Astrocyte of the cerebellum (primary cell): ENCODE data around the gene EEF2.

Source experiments
- DNase-seq: peaks from one replicate; pipeline ENCODE4 v3.0.0-alpha.2; 2011; ENCODE audit warnings: low read depth
- H3K4me3 ChIP-seq: 2 replicates; pipeline ENCODE4 v1.5.1; 2011; ENCODE audit warnings: mild to moderate bottlenecking, low read depth, low read length, moderate library complexity
- in situ Hi-C: cut with HindIII; loops from 2 replicates; pipeline ENCODE4 v1.10.0; 2017; ENCODE audit warnings: low sequenced_read_pairs
- TF ChIP-seq, protein P1 (sequence below): IDR thresholded peaks from 2 replicates; pipeline ENCODE4 v1.5.1; 2012; ENCODE audit warnings: low read length, low read depth, moderate library complexity, mild to moderate bottlenecking; ENCODE audit errors: missing control alignments

The EEF2 gene

DNA sequence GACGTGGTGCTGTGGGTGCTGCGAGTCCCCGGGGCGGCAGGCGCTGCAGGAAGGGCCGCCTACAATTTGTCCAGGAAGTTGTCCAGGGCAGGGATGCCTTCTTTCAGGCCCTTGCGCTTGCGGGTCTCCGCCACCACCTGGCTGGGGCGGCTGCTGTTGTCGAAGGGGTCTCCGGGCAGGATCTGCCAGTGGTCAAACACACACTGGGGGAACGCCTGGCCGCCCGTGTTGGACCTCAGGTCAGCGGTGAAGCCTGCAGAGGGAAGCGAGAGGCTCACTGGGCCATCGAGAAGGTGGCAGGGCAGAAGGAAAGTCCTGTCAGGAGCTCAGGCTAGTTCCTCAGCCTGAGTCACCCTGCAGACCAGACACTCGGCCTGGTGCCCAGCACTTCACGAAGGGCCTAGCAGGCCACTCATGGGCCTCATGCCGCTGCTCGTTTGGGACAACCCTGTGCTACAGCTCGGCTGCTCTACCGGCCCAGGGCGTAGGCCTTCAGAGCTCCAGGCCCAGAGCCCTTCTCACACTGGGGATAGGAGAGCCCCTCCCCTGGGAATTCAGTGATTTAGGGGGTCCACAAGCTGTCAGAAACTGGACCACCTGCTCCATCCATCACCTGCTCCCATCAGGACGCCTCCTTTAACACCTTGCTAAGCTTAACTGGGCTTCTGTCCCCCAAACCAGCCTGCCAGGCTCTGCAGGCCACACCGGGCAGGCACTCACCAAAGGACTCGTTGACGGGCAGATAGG lies 8.6 kb downstream of the EEF2 start:
- in situ Hi-C loops, result loop anchor here (25.0 kb wide), 1 partner anchor 236 kb away; no protein-coding TSS in a partner anchor
- H3K4me3 ChIP-seq, result no peak overlapping the region
- DNase-seq, result no peak
- TF ChIP-seq, protein P1, sequence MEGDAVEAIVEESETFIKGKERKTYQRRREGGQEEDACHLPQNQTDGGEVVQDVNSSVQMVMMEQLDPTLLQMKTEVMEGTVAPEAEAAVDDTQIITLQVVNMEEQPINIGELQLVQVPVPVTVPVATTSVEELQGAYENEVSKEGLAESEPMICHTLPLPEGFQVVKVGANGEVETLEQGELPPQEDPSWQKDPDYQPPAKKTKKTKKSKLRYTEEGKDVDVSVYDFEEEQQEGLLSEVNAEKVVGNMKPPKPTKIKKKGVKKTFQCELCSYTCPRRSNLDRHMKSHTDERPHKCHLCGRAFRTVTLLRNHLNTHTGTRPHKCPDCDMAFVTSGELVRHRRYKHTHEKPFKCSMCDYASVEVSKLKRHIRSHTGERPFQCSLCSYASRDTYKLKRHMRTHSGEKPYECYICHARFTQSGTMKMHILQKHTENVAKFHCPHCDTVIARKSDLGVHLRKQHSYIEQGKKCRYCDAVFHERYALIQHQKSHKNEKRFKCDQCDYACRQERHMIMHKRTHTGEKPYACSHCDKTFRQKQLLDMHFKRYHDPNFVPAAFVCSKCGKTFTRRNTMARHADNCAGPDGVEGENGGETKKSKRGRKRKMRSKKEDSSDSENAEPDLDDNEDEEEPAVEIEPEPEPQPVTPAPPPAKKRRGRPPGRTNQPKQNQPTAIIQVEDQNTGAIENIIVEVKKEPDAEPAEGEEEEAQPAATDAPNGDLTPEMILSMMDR, result no peak

DNA sequence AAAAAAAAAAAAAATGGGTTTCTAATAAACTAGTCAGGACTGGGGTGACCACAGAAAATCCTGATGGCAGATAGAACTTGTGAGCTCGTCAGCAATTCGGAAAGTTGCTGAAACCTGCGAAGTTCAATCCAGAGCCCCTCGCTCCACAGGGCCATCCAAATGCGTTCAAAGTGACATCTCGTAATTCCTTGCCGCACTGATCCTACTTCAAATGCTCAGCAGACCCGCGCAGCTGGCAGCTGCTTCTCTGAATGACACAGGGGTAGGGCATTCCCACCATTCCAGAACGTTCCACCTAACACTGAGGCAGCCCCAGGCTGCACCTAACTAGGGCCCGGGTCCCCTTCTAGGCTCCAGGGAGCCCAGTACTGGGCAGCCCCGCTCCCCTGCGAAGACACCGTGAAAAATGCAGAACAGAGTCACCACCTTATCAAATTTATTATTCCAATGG lies 9.6 kb downstream of the EEF2 start:
- no peak for DNase-seq
- in situ Hi-C loops, result loop anchor here (25.0 kb wide), 1 partner anchor 237 kb away; no protein-coding TSS in a partner anchor
- TF ChIP-seq, protein P1, result no peak
- H3K4me3 ChIP-seq, result no peak overlapping the region

DNA sequence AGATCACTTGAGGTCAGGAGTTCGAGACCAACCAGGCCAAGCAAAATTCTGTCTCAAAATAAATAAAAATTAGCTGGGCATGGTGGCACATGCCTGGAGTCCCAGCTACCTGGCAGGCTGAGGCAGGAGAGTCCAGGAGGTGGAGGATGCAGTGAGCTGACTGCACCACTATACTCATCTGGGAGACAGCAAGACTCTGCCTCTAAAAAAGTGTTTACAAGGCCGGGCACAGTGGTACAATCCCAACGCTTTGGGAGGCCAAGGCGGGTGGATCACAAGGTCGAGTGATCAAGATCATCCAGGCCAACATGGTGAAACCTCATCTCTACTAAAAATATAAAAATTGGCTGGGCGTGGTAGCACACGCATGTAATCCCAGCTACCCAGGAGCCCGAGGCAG lies 10.1 kb downstream of the EEF2 start:
- TF ChIP-seq, protein P1, result no peak
- in situ Hi-C loops, result loop anchor here (25.0 kb wide), 1 partner anchor 237 kb away; no protein-coding TSS in a partner anchor
- no peak for DNase-seq

DNA sequence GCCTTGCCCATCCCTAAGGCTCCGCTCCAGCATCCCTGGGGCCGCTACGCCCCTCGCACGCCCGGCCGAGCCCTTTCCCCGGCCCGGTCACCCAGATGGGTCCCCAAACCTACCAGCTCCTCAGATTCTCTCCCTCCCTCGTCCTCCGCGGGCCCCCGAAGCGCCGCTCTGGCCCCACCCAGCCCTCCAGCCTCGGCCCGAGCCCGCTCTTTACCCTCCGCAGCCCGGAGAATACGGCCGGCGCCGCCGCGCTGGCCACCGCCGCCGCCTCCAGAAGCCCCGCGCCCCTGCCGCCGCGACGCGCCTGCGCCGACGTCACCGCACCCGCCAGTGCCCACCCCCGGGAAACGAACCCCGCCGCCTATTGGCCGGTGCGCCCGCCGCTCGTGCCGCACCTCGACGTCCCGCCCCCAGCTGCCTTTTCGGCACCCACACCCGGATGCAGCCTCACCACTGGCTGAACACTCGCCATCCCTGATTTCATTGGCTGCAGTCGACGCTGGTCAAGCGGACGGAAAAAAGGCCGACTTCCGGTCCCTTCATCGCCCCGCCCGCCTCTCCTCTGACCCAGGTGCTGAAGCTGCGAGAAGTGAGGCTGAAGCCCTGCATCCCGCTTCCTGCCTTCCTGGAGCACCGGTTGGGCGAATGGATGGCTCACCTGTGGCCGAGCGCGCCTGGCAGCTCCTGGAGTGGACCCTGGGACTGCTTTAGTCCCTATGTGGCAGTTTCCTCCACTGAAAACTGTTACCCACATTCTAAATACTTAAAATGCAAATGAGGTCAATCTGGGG lies 14.3 kb downstream of the EEF2 start, which contains the start of gene DAPK3:
DAPK3 (minus strand) TSS at position 292 of the 791 bp plus-strand sequence. CDS start 1,364 bp downstream, outside the sequence.
- peak; percentile 97 for DNase-seq
- TF ChIP-seq, protein P1, result no peak
- peak within 1 kb of the TSS; percentile 91 for H3K4me3 ChIP-seq
- in situ Hi-C loops, result no loop called here

More for the DNA sequence above, 10.1 kb downstream of the EEF2 start:
- H3K4me3 ChIP-seq, result no peak overlapping the region

GRCh38 chr19:3970313-3970807 lies 14.9 kb downstream of the EEF2 start:
- H3K4me3 ChIP-seq, result peak overlapping the region; percentile 91
- DNase-seq, result no peak
- TF ChIP-seq, protein P1, result no peak
- in situ Hi-C loops, result no loop called here
